Hepatocyte (in vitro differentiated cells): Measurements from ENCODE around the gene POLR2H. TPM values are rescaled to one million over a fixed set of nuclear protein-coding genes. Genes with fewer than 3 reads are reported as not detected.
A peak's percentile ranks its signal among the peaks of the same experiment; 100 is the strongest.

Experiments
- DNase-seq: peaks from one replicate; pipeline ENCODE4 v3.0.0-alpha.2; 2016; ENCODE audit warnings: low spot score
- H2AFZ ChIP-seq: fragments of 200-600 bp; sonication (generic); 2 replicates; pipeline ENCODE4 v1.6.0; 2016; ENCODE audit warnings: antibody characterized with exemption, mild to moderate bottlenecking
- H3K27ac ChIP-seq: fragments of 200-600 bp; sonication (generic); 2 replicates; pipeline ENCODE4 v1.5.1; 2016; ENCODE audit warnings: mild to moderate bottlenecking
- H3K27me3 ChIP-seq: fragments of 200-600 bp; sonication (generic); 2 replicates; pipeline ENCODE4 v1.6.1; 2016
- H3K36me3 ChIP-seq: fragments of 200-600 bp; sonication (generic); replicated peaks from 2 replicates; pipeline ENCODE4 v1.5.1; 2016; ENCODE audit warnings: low read depth; ENCODE audit not compliant: insufficient read depth
- H3K4me1 ChIP-seq: fragments of 200-600 bp; sonication (generic); 2 replicates; pipeline ENCODE4 v1.5.1; 2016; ENCODE audit warnings: mild to moderate bottlenecking, moderate library complexity; ENCODE audit not compliant: insufficient read depth
- H3K4me2 ChIP-seq: fragments of 200-600 bp; sonication (generic); 2 replicates; pipeline ENCODE4 v1.6.0; 2016
- H3K4me3 ChIP-seq: fragments of 200-600 bp; sonication (generic); 2 replicates; pipeline ENCODE4 v1.5.1; 2016; ENCODE audit warnings: mild to moderate bottlenecking
- H3K79me2 ChIP-seq: fragments of 200-600 bp; sonication (generic); 2 replicates; pipeline ENCODE4 v1.6.0; 2017; ENCODE audit warnings: mild to moderate bottlenecking
- H3K9me2 ChIP-seq: fragments of 200-600 bp; sonication (generic); replicated peaks from 2 replicates; pipeline ENCODE4 v1.6.0; 2017; ENCODE audit warnings: mild to moderate bottlenecking; ENCODE audit not compliant: insufficient read depth
- H3K9me3 ChIP-seq: fragments of 200-600 bp; sonication (generic); 2 replicates; pipeline ENCODE4 v1.5.1; 2016; ENCODE audit warnings: low read depth, mild to moderate bottlenecking
- H4K20me1 ChIP-seq: fragments of 200-600 bp; sonication (generic); 2 replicates; pipeline ENCODE4 v1.6.0; 2016; ENCODE audit warnings: mild to moderate bottlenecking; ENCODE audit not compliant: insufficient read depth, poor library complexity, severe bottlenecking
- EZH2 ChIP-seq: fragments of 200-600 bp; sonication (generic); IDR thresholded peaks from 2 replicates; pipeline ENCODE4 v1.6.1; 2016; ENCODE audit warnings: antibody characterized with exemption, mild to moderate bottlenecking, borderline replicate concordance
- EZH2phosphoT487 ChIP-seq: fragments of 200-600 bp; sonication (generic); IDR thresholded peaks from one replicate; pipeline ENCODE4 v1.6.1; 2018; ENCODE audit warnings: antibody characterized with exemption, mild to moderate bottlenecking, low read depth, moderate library complexity; ENCODE audit not compliant: unreplicated experiment, severe bottlenecking
- WGBS: methylation state at CpG from one replicate; pipeline ENCODE4 v1.1.6; 2016; ENCODE audit warnings: low lambda C conversion rate; ENCODE audit errors: missing lambda C conversion rate; 5-methylcytosine and 5-hydroxymethylcytosine counted together
- polyA plus RNA-seq: library from polyadenylated mRNA; unstranded; fragments of >200 nt; fragmentation: Nextera tagmentation; extraction: Ambion mirVana; gene quantifications from 2 replicates; pipeline ENCODE4 v1.2.1, GENCODE V29; 2016
- total RNA-seq: library from RNA; depleted of rRNA; stranded (reverse); fragments of >200 nt; gene quantifications from 2 replicates; pipeline ENCODE4 v1.2.3, GENCODE V29; 2014
- TF ChIP-seq, protein P1 (sequence below): fragments of 200-600 bp; sonication (generic); IDR thresholded peaks from 2 replicates; pipeline ENCODE4 v1.5.1; 2016; ENCODE audit warnings: antibody characterized with exemption, mild to moderate bottlenecking; ENCODE audit not compliant: poor library complexity

POLR2H gene
- total and polyA plus RNA-seq, 2 experiments from 2014 or later: 106 to 125 TPM

DNA sequence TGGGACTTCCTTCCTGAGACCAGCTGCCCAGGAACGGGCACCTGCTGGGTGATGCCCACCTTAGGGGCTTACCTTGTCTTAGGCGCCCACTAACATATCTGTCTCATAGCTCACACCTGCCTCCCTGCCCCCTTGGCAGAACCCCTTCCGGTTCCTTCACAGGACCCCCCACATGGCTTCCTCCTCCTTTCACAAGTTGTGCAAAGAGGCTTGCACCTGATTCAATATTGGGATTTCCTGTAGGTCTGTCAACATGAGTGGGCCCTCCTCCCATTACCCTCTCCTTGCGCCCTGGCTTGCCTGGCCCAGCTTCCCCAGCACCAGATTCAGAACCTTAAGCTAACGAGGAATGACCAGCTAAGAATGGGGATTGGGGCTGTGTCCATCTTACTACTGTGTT, 15.9 kb downstream of the POLR2H start:
- H3K4me2 ChIP-seq: peak overlapping the region; percentile 75
- WGBS: 65% methylated on average over 5 of the region's 5 CpGs
- TF ChIP-seq, protein P1, sequence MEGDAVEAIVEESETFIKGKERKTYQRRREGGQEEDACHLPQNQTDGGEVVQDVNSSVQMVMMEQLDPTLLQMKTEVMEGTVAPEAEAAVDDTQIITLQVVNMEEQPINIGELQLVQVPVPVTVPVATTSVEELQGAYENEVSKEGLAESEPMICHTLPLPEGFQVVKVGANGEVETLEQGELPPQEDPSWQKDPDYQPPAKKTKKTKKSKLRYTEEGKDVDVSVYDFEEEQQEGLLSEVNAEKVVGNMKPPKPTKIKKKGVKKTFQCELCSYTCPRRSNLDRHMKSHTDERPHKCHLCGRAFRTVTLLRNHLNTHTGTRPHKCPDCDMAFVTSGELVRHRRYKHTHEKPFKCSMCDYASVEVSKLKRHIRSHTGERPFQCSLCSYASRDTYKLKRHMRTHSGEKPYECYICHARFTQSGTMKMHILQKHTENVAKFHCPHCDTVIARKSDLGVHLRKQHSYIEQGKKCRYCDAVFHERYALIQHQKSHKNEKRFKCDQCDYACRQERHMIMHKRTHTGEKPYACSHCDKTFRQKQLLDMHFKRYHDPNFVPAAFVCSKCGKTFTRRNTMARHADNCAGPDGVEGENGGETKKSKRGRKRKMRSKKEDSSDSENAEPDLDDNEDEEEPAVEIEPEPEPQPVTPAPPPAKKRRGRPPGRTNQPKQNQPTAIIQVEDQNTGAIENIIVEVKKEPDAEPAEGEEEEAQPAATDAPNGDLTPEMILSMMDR: no peak
- TF ChIP-seq EZH2 (no peak), EZH2phosphoT487 (no peak)

DNA sequence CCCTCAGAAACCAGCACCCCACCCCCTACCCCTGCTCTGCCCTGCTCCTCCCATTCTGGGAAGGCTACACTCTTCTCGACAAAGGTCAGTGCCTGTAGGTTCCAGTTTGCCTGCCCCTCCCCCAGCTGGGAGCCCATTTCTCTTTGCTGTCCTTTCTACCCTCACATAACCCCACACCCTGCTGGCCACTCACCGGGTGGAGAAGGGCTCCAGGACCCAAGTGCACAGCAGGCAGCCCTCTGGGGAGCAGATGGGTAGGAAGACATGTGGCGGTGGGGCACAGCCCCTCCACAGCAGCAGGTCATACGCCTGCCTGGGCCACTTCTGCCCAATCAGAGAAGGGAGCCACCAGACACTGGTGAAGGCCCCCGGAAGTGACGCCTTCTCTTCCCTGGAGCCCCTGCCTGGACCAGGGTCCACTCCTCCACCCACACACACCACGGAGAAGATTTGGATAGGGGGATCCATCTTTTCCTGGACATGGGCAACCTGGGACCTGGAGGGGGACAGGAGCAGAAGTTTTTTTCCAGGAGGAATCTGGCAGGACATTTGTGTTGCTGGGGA, 16.5 kb downstream of the POLR2H start, which contains the start of gene THPO:
Gene THPO (minus strand): TSS at position 326 of the 564 bp plus-strand sequence. CDS start 1,948 bp downstream, outside the sequence.
- Histone ChIP-seq H3K79me2 (no peaks in the 10 kb centered on the region), H3K9me3 (no peaks in the 10 kb centered on the region), H2AFZ (no peak within 1 kb of the TSS), H4K20me1 (no peaks in the 10 kb centered on the region), H3K4me3 (no peak within 1 kb of the TSS), H3K4me1 (peaks cover 20% of the 10 kb centered on the region), H3K27ac (peak within 1 kb of the TSS; percentile 74), H3K9me2 (no peaks in the 10 kb centered on the region), H3K4me2 (peak within 1 kb of the TSS; percentile 75), H3K36me3 (no peaks in the 10 kb centered on the region), H3K27me3 (peaks cover 15% of the 10 kb centered on the region)
- 47% methylated on average over 7 of the region's 7 CpGs for WGBS
- peak; percentile 65 for DNase-seq
- TF ChIP-seq, protein P1: no peak
- no peak for TF ChIP-seq EZH2phosphoT487
- TF ChIP-seq EZH2: no peak

More for the DNA sequence above, 15.9 kb downstream of the POLR2H start:
- H3K27ac ChIP-seq: peak overlapping the region; percentile 74
- H4K20me1 ChIP-seq: no peaks in the 10 kb centered on the region
- peaks cover 20% of the 10 kb centered on the region for H3K4me1 ChIP-seq
- no peaks in the 10 kb centered on the region for H3K36me3 ChIP-seq
- H3K27me3 ChIP-seq: peaks cover 15% of the 10 kb centered on the region
- no peak overlapping the region for H3K4me3 ChIP-seq
- no peak overlapping the region for H2AFZ ChIP-seq
- DNase-seq: no peak
- H3K9me3 ChIP-seq: no peaks in the 10 kb centered on the region
- no peaks in the 10 kb centered on the region for H3K9me2 ChIP-seq
- no peaks in the 10 kb centered on the region for H3K79me2 ChIP-seq

DNA sequence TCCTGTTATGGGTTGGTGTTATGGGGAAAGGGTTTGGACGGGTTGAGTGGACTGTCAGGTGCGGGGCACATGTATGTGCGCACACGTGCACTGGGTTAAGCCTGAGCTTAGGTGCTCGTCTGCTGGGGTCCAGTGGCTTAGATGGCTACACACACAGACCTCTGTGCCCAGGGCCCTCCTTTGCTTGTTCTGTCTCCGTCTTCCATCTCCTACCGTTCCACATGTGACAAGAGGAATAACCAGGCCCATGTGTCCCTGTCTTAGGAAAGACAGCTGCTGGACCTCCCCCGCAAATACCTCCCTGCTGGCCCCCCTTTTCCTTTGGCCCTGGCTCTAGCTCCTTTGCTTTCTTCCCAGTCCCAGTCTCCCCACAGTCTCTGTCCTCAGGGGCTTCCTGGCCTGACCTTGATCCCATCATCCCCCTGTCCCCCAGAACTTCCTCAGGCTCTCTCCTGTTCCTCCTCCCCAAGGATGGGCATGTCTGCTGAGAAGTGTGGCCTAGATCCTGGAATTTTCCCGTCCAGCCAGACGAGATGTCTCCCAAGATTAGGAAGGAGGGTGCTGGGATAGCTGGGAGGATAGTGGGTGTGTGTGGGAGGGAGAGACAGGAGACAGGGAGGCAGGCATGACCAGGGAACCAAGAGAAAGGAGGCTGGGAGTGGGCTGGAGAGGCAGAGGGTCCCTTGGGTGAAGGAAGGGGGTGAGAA, 17.3 kb downstream of the POLR2H start:
- Histone ChIP-seq H3K27me3 (peaks cover 15% of the 10 kb centered on the region), H3K27ac (peak overlapping the region; percentile 74), H3K9me2 (no peaks in the 10 kb centered on the region), H3K4me3 (no peak overlapping the region), H4K20me1 (no peaks in the 10 kb centered on the region), H3K9me3 (no peaks in the 10 kb centered on the region), H3K36me3 (no peaks in the 10 kb centered on the region), H2AFZ (no peak overlapping the region), H3K4me2 (peak overlapping the region; percentile 75), H3K4me1 (peaks cover 20% of the 10 kb centered on the region), H3K79me2 (no peaks in the 10 kb centered on the region)
- 82% methylated on average over 10 of the region's 10 CpGs for WGBS
- TF ChIP-seq, protein P1: no peak
- TF ChIP-seq EZH2: no peak
- TF ChIP-seq EZH2phosphoT487: no peak
- no peak for DNase-seq
